Keratinocyte (primary cell): Measurements from ENCODE around the gene RASIP1. TPM values are rescaled to one million over a fixed set of nuclear protein-coding genes. Genes with fewer than 3 reads are reported as not detected.
"Not testable (repeated sequence)": the region's sequence is repeated elsewhere in the genome, so short reads cannot be mapped to it uniquely, and the experiment has no call there.

Source experiments
- DNase-seq: peaks from one replicate; pipeline ENCODE4 v3.0.0-alpha.2; 2011; ENCODE audit warnings: low read depth, missing footprints, low spot score
- FAIRE-seq: peaks from 2 replicates; lab custom pipeline; 2011; peaks lifted over from hg19 to GRCh38; lab: Jason Lieb, UNC
- H2AFZ ChIP-seq: 2 replicates; pipeline ENCODE4 v1.6.0; 2012; ENCODE audit warnings: low read length, control low read depth, inconsistent platforms; ENCODE audit not compliant: control insufficient read depth
- H3K27ac ChIP-seq: 2 replicates; pipeline ENCODE4 v1.5.1; 2011; ENCODE audit warnings: low read length; ENCODE audit not compliant: control insufficient read depth, insufficient read depth
- H3K27me3 ChIP-seq: 3 replicates; pipeline ENCODE4 v1.6.0; 2011; ENCODE audit warnings: low read length; ENCODE audit not compliant: control insufficient read depth, insufficient read depth; ENCODE audit errors: extremely low read depth
- H3K36me3 ChIP-seq, 2 experiments: 2 replicates in 1 of 2; 3 replicates in 1 of 2; pipeline ENCODE4 v1.5.1; 2011; ENCODE audit warnings: low read length in 2 of 2, mild to moderate bottlenecking in 1 of 2; ENCODE audit not compliant: control insufficient read depth in 2 of 2, insufficient read depth in 2 of 2; ENCODE audit errors: extremely low read depth in 1 of 2
- H3K4me1 ChIP-seq: 3 replicates; pipeline ENCODE4 v1.5.1; 2011; ENCODE audit warnings: low read length; ENCODE audit not compliant: control insufficient read depth, insufficient read depth; ENCODE audit errors: extremely low read depth
- H3K4me2 ChIP-seq: 3 replicates; pipeline ENCODE4 v1.6.0; 2011; ENCODE audit warnings: low read depth, low read length; ENCODE audit not compliant: control insufficient read depth, insufficient read depth; ENCODE audit errors: extremely low read depth
- H3K4me3 ChIP-seq, 3 experiments: fragments of 200-600 bp in 1 of 3; sonication (generic) in 1 of 3; 2 replicates in 2 of 3; 3 replicates in 1 of 3; pipeline ENCODE4 v1.5.1; 2011 to 2016; ENCODE audit warnings: low read length in 3 of 3, mild to moderate bottlenecking in 3 of 3, control low read depth in 2 of 3, inconsistent platforms in 1 of 3, low read depth in 1 of 3, mixed read lengths in 1 of 3, mixed run types in 1 of 3, moderate library complexity in 1 of 3; ENCODE audit not compliant: control insufficient read depth in 2 of 3, insufficient read depth in 2 of 3; ENCODE audit errors: extremely low read depth in 1 of 3
- H3K79me2 ChIP-seq: 2 replicates; pipeline ENCODE4 v1.6.0; 2012; ENCODE audit warnings: low read length; ENCODE audit not compliant: control insufficient read depth, insufficient read depth
- H3K9ac ChIP-seq: 3 replicates; pipeline ENCODE4 v1.6.0; 2011; ENCODE audit warnings: low read length; ENCODE audit not compliant: control insufficient read depth, insufficient read depth; ENCODE audit errors: extremely low read depth
- H3K9me1 ChIP-seq: 3 replicates; pipeline ENCODE4 v1.6.0; 2011; ENCODE audit warnings: low read length; ENCODE audit not compliant: control insufficient read depth, insufficient read depth; ENCODE audit errors: extremely low read depth
- H3K9me3 ChIP-seq: 2 replicates; pipeline ENCODE4 v1.5.1; 2012; ENCODE audit warnings: low read depth, low read length; ENCODE audit not compliant: control insufficient read depth
- H4K20me1 ChIP-seq: 3 replicates; pipeline ENCODE4 v1.6.0; 2011; ENCODE audit warnings: low read length; ENCODE audit not compliant: control insufficient read depth, insufficient read depth; ENCODE audit errors: extremely low read depth
- CTCF ChIP-seq, 3 experiments: IDR thresholded peaks in 1 of 3; conservative IDR thresholded peaks in 1 of 3; optimal IDR thresholded peaks in 1 of 3; 2 replicates in 2 of 3; 3 replicates in 1 of 3; pipeline versions ENCODE3 to v1.5.1; 2011; ENCODE audit warnings: low read length in 3 of 3, mild to moderate bottlenecking in 3 of 3, moderate library complexity in 2 of 3, control low read depth in 1 of 3, inconsistent platforms in 1 of 3; ENCODE audit not compliant: insufficient read depth in 2 of 3; ENCODE audit errors: extremely low read depth in 1 of 3
- EZH2 ChIP-seq: IDR thresholded peaks from one replicate; pipeline ENCODE4 v1.6.1; 2012; ENCODE audit warnings: inconsistent platforms, mild to moderate bottlenecking, low read length, moderate library complexity
- dilution Hi-C: fragments of 300-500 bp; cut with MboI; formaldehyde crosslinking; loops from one replicate; pipeline ENCODE4 v1.7.0; 2020; ENCODE audit warnings: low sequenced_read_pairs; ENCODE audit not compliant: extremely low pct_ligation_motif_present
- polyA plus RNA-seq, 5 experiments: library from polyadenylated mRNA; depleted of rRNA in 3 of 5; stranded (reverse) in 3 of 5; stranded (forward) in 1 of 5; unstranded in 1 of 5; fragments of >200 nt; gene quantifications; 1 replicate in 1 of 5; 2 replicates in 3 of 5; 3 replicates in 1 of 5; pipeline versions ENCODE4 v1.2.1 to v1.2.3, GENCODE V29; 2011 to 2012; ENCODE audit warnings: missing spikeins in 2 of 5, low read depth in 1 of 5, low replicate concordance in 1 of 5

Gene RASIP1
- polyA plus RNA-seq, 1 donor (not counting 4 experiments of a cell fraction or from before 2014, with no cell fraction given), result 2.3 TPM

GRCh38 chr19:48770266-48770665 is 29.9 kb upstream of the RASIP1 start:
- H3K9ac ChIP-seq, result no peak overlapping the region
- no peak for TF ChIP-seq CTCF (optimal IDR thresholded peaks at IDR 0.05 in 1 of 3, IDR thresholded peaks at IDR 0.05 in 1 of 3, conservative IDR thresholded peaks at IDR 0.05 in 1 of 3; ENCODE audit: extremely low read depth in 1 of 3, insufficient read depth in 2 of 3, low read length in 3 of 3)
- TF ChIP-seq EZH2, result no peak
- no peak for DNase-seq
- H3K27ac ChIP-seq, result no peak overlapping the region
- H3K9me1 ChIP-seq, result no peaks in the 10 kb centered on the region
- FAIRE-seq, result no peak
- H3K4me1 ChIP-seq, result peaks cover 4% of the 10 kb centered on the region
- H3K4me3 ChIP-seq, result no peak overlapping the region
- H3K4me2 ChIP-seq, result no peak overlapping the region
- no peaks in the 10 kb centered on the region for H3K27me3 ChIP-seq
- H3K9me3 ChIP-seq, result no peaks in the 10 kb centered on the region
- H2AFZ ChIP-seq, result no peak overlapping the region
- no peaks in the 10 kb centered on the region for H3K79me2 ChIP-seq
- no peaks in the 10 kb centered on the region for H3K36me3 ChIP-seq
- dilution Hi-C loops, result no loop called here
- H4K20me1 ChIP-seq, result no peaks in the 10 kb centered on the region

GRCh38 chr19:48768994-48769713 is 28.7 kb upstream of the RASIP1 start:
- dilution Hi-C loops, result no loop called here
- no peaks in the 10 kb centered on the region for H3K79me2 ChIP-seq

GRCh38 chr19:48768171-48768753 is 27.9 kb upstream of the RASIP1 start:
- H3K9me3 ChIP-seq, dilution Hi-C loops, H3K9ac ChIP-seq, DNase-seq, H3K4me2 ChIP-seq, H3K79me2 ChIP-seq, H3K36me3 ChIP-seq, H4K20me1 ChIP-seq, H3K4me1 ChIP-seq, H2AFZ ChIP-seq, H3K4me3 ChIP-seq, H3K9me1 ChIP-seq, H3K27me3 ChIP-seq, FAIRE-seq, H3K27ac ChIP-seq: not testable (repeated sequence)

More at GRCh38 chr19:48768994-48769713, 28.7 kb upstream of the RASIP1 start:
- Histone ChIP-seq H3K9ac (no peak overlapping the region), H3K9me1 (no peaks in the 10 kb centered on the region), H3K4me2 (no peak overlapping the region), H3K36me3 (no peaks in the 10 kb centered on the region), H3K27ac (no peak overlapping the region), H3K4me3 (no peak overlapping the region), H4K20me1 (no peaks in the 10 kb centered on the region), H2AFZ (no peak overlapping the region), H3K9me3 (no peaks in the 10 kb centered on the region), H3K27me3 (no peaks in the 10 kb centered on the region), H3K4me1 (peaks cover 4% of the 10 kb centered on the region)
- no peak for FAIRE-seq
- no peak for DNase-seq
- no peak for TF ChIP-seq EZH2
- TF ChIP-seq CTCF (optimal IDR thresholded peaks at IDR 0.05 in 1 of 3, IDR thresholded peaks at IDR 0.05 in 1 of 3, conservative IDR thresholded peaks at IDR 0.05 in 1 of 3; ENCODE audit: extremely low read depth in 1 of 3, insufficient read depth in 2 of 3, low read length in 3 of 3), result no peak
